HepG2 (cell line): ENCODE measurements around the gene EXOC7. TPM values are rescaled to one million over a fixed set of nuclear protein-coding genes. Genes with fewer than 3 reads are reported as not detected.

Experiments used
- ATAC-seq: fragments of 200-7000 bp; cut with Tn5 transposase; 3 replicates; pipeline ENCODE4 v1.9.1; 2020; ENCODE audit warnings: mild to moderate bottlenecking, moderate library complexity
- BruUV-seq: library from RNA; stranded (reverse); fragments of 400-500 nt; replicated peaks from 2 replicates; lab custom pipeline; 2021; lab: Mats Ljungman, UMichigan
- CTCF ChIA-PET: fragments of 300-600 bp; formaldehyde crosslinking; extraction: SDS; loops from one replicate; lab custom pipeline; 2021; ENCODE audit warnings: low total read pairs, inconsistent platforms, low intra/inter-chr PET ratio; lab: Yijun Ruan, JAX
- POLR2A ChIA-PET: fragments of 350-600 bp; sonication (Branson Sonifier 250); formaldehyde crosslinking; loops from one replicate; lab custom pipeline; 2020; ENCODE audit warnings: antibody characterized with exemption, inconsistent platforms; lab: Yijun Ruan, JAX
- DNase-seq: peaks from one replicate; pipeline ENCODE4 v3.0.0-alpha.2; 2015; ENCODE audit warnings: low spot score
- FAIRE-seq: peaks from 3 replicates; lab custom pipeline; 2011; peaks lifted over from hg19 to GRCh38; lab: Jason Lieb, UNC
- H2AFZ ChIP-seq: one replicate; pipeline ENCODE4 v1.6.1; 2011; ENCODE audit warnings: low read length, inconsistent platforms
- H3K27ac ChIP-seq: fragments of 300-600 bp; 3 replicates; pipeline ENCODE4 v1.8.0; 2011; ENCODE audit warnings: mixed run types, mild to moderate bottlenecking, mixed read lengths, low read length, inconsistent platforms; ENCODE audit not compliant: insufficient read depth; ENCODE audit errors: extremely low read length
- H3K27me3 ChIP-seq, 2 experiments: fragments of 200-600 bp in 1 of 2; 2 replicates in 1 of 2; 3 replicates in 1 of 2; pipeline versions ENCODE4 v1.6.0 to v1.8.0; 2011; ENCODE audit warnings: low read length in 2 of 2, mild to moderate bottlenecking in 2 of 2, moderate library complexity in 2 of 2, inconsistent platforms in 1 of 2; ENCODE audit not compliant: insufficient read depth in 2 of 2, control insufficient read depth in 1 of 2
- H3K36me3 ChIP-seq, 2 experiments: fragments of 200-600 bp in 1 of 2; replicated peaks in 1 of 2; 2 replicates in 1 of 2; 3 replicates in 1 of 2; pipeline versions ENCODE4 v1.5.1 to v1.8.0; 2011; ENCODE audit warnings: low read length in 2 of 2, inconsistent platforms in 1 of 2; ENCODE audit not compliant: insufficient read depth in 2 of 2, control insufficient read depth in 1 of 2
- H3K4me1 ChIP-seq: 2 replicates; pipeline ENCODE4 v1.5.1; 2012; ENCODE audit warnings: low read length, inconsistent platforms; ENCODE audit not compliant: insufficient read depth
- H3K4me2 ChIP-seq: 2 replicates; pipeline ENCODE4 v1.6.0; 2011; ENCODE audit warnings: low read depth, low read length, inconsistent platforms
- H3K4me3 ChIP-seq, 3 experiments: fragments of 200-600 bp in 1 of 3; sonication (generic), shearing (Covaris generic) in 1 of 3; replicated peaks in 1 of 3; 2 replicates each; pipeline ENCODE4 v1.5.1; 2011 to 2016; ENCODE audit warnings: low read length in 3 of 3, inconsistent platforms in 2 of 3, low read depth in 2 of 3, mild to moderate bottlenecking in 2 of 3, control low read depth in 1 of 3, mixed read lengths in 1 of 3; ENCODE audit not compliant: insufficient read depth in 1 of 3
- H3K79me2 ChIP-seq: one replicate; pipeline ENCODE4 v1.6.1; 2011; ENCODE audit warnings: low read length, inconsistent platforms; ENCODE audit not compliant: insufficient read depth
- H3K9ac ChIP-seq: 2 replicates; pipeline ENCODE4 v1.6.0; 2011; ENCODE audit warnings: mild to moderate bottlenecking, low read depth, low read length, inconsistent platforms; ENCODE audit not compliant: insufficient read depth
- H3K9me3 ChIP-seq: 2 replicates; pipeline ENCODE4 v1.5.1; 2012; ENCODE audit warnings: mild to moderate bottlenecking, low read length
- H4K20me1 ChIP-seq: 2 replicates; pipeline ENCODE4 v1.6.0; 2011; ENCODE audit warnings: inconsistent platforms, mild to moderate bottlenecking, low read length, moderate library complexity; ENCODE audit not compliant: insufficient read depth
- JUNB ChIP-seq: sonication (generic); formaldehyde crosslinking; IDR thresholded peaks from 2 replicates; pipeline ENCODE4 v1.8.0; 2022; ENCODE audit warnings: missing genetic modification reagents, mild to moderate bottlenecking, borderline replicate concordance
- KDM2A ChIP-seq: sonication (generic); formaldehyde crosslinking; IDR thresholded peaks from 2 replicates; pipeline ENCODE4 v1.4.0; 2020; ENCODE audit warnings: low read depth, missing genetic modification reagents, borderline replicate concordance
- KDM4B ChIP-seq: sonication (generic); formaldehyde crosslinking; IDR thresholded peaks from 2 replicates; pipeline ENCODE4 v1.4.0; 2020; ENCODE audit warnings: missing genetic modification reagents
- MAFG ChIP-seq: sonication (generic); formaldehyde crosslinking; IDR thresholded peaks from 2 replicates; pipeline ENCODE4 v1.5.1; 2020; ENCODE audit warnings: mild to moderate bottlenecking, missing genetic modification reagents
- MTF2 ChIP-seq: sonication (generic); formaldehyde crosslinking; IDR thresholded peaks from 2 replicates; pipeline ENCODE4 v1.5.0; 2020; ENCODE audit warnings: missing genetic modification reagents, borderline replicate concordance
- NFKB2 ChIP-seq: sonication (generic); formaldehyde crosslinking; IDR thresholded peaks from 2 replicates; pipeline ENCODE4 v1.4.0; 2020; ENCODE audit warnings: missing genetic modification reagents, borderline replicate concordance
- NONO ChIP-seq, 2 experiments: fragments of 450-650 bp in 1 of 2; sonication (generic) in 1 of 2; formaldehyde crosslinking in 1 of 2; IDR thresholded peaks in 1 of 2; conservative IDR thresholded peaks in 1 of 2; 2 replicates each; pipeline versions ENCODE4 v1.6.1 to v1.8.0; 2017 to 2022; ENCODE audit warnings: mild to moderate bottlenecking in 1 of 2, missing genetic modification reagents in 1 of 2, moderate library complexity in 1 of 2
- PAF1 ChIP-seq: IDR thresholded peaks from 2 replicates; pipeline ENCODE4 v1.6.1; 2016; ENCODE audit warnings: missing genetic modification reagents, missing compliant biosample characterization
- POLR2G ChIP-seq: fragments of 200-400 bp; formaldehyde crosslinking; IDR thresholded peaks from 2 replicates; pipeline ENCODE4 v1.6.1; 2018; ENCODE audit warnings: mild to moderate bottlenecking, low read depth, low read length, moderate library complexity
- RXRA ChIP-seq: sonication (generic); formaldehyde crosslinking; IDR thresholded peaks from 2 replicates; pipeline ENCODE4 v1.5.1; 2020; ENCODE audit warnings: missing genetic modification reagents
- SNAPC2 ChIP-seq: sonication (generic); formaldehyde crosslinking; IDR thresholded peaks from 2 replicates; pipeline ENCODE4 v1.8.1; 2022; ENCODE audit warnings: mild to moderate bottlenecking, missing genetic modification reagents
- ZBTB7B ChIP-seq: sonication (generic); formaldehyde crosslinking; IDR thresholded peaks from 2 replicates; pipeline ENCODE4 v1.4.0; 2020; ENCODE audit warnings: missing genetic modification reagents
- ZNF547 ChIP-seq: sonication (generic); formaldehyde crosslinking; IDR thresholded peaks from 2 replicates; pipeline ENCODE4 v1.5.1; 2020; ENCODE audit warnings: mild to moderate bottlenecking, missing genetic modification reagents
- WGBS: methylation state at CpG from one replicate; pipeline ENCODE4 v1.1.6; 2017; ENCODE audit warnings: low lambda C conversion rate; 5-methylcytosine and 5-hydroxymethylcytosine counted together
- in situ Hi-C: cut with HindIII; loops from 2 replicates; pipeline ENCODE4 v1.10.0; 2017; ENCODE audit warnings: low pct_unique_long_range_greater_than_20kb; ENCODE audit not compliant: extremely low pct_ligation_motif_present
- intact Hi-C: fragments of 100-400 bp; cut with micrococcal nuclease; formaldehyde crosslinking; loops from one replicate; pipeline ENCODE4 v1.10.0; 2022; ENCODE audit not compliant: unreplicated experiment
- polyA plus RNA-seq, 8 experiments: library from polyadenylated mRNA; depleted of rRNA in 3 of 8; stranded (reverse) in 7 of 8; unstranded in 1 of 8; fragments of >200 nt; fragmentation: Illumina TruSeq in 4 of 8; extraction: Trizol in 4 of 8; gene quantifications; 2 replicates each; pipeline versions ENCODE4 v1.2.1 to v1.2.3, GENCODE V29; 2011 to 2016; ENCODE audit warnings: low read depth in 4 of 8, missing spikeins in 1 of 8, mixed read lengths in 1 of 8; ENCODE audit not compliant: insufficient read depth in 1 of 8
- total RNA-seq, 5 experiments: library from RNA; depleted of rRNA; stranded (reverse); fragments of >200 nt; fragmentation: Illumina TruSeq; extraction: Trizol; gene quantifications; 2 replicates each; pipeline ENCODE4 v1.2.3, GENCODE V29; 2016; ENCODE audit warnings: low read depth in 1 of 5
- TF ChIP-seq, protein P1 (sequence below): sonication (generic); formaldehyde crosslinking; IDR thresholded peaks from 2 replicates; pipeline ENCODE4 v1.4.0; 2020; ENCODE audit warnings: missing genetic modification reagents
- TF ChIP-seq, protein P2 (sequence below): sonication (generic); formaldehyde crosslinking; IDR thresholded peaks from 2 replicates; pipeline ENCODE4 v1.4.0; 2020; ENCODE audit warnings: missing genetic modification reagents, borderline replicate concordance
- TF ChIP-seq, protein P3 (sequence below): IDR thresholded peaks from 2 replicates; pipeline ENCODE4 v1.6.1; 2012; ENCODE audit warnings: inconsistent platforms

Gene EXOC7
- total and polyA plus RNA-seq, 2 of the 13 experiments (the other 11 are each of a cell fraction or from before 2014, with no cell fraction given): 86.9 to 116 TPM

DNA sequence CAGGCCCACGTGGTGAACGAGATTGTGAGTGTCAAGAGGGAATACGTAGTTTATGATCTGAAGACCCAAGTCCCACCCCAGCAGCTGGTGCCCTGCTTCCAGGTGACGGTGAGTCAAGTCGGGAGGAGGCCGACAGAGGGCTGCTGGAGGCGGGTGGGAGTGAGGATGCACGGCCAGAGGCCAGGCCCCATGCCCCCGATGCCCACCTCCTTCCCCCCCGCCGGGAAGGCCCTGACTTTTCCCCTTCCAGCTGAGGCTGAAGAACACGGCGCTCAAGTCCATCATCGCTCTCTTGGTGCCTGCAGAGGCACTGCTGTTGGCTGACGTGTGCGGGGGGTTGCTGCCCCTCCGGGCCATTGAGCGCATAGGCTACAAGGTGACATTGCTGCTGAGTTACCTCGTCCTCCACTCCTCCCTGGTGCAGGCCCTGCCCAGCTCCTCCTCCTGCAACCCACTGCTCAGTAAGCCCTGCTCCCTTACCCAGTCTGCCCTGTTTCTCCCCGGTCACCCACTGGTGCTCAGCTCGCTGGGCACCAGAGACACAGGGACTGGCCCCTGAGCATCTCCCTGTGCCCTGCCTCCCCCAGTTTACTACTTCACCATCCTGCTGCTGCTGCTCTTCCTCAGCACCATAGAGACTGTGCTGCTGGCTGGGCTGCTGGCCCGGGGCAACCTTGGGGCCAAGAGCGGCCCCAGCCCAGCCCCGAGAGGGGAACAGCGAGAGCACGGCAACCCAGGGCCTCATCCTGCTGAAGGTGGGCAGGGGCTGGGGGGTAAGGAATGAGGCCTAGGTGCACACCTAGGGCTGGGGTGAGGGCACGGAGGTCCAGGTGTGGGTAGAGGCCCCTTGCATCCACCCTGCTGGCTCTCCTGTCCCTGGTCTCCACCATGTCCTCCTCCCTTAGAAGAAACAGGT is 22.0 kb downstream of the EXOC7 start (continued):
- TF ChIP-seq ZBTB7B (CRISPR knock-in tag) (no peak), NFKB2 (CRISPR knock-in tag) (no peak), MTF2 (no peak)
- TF ChIP-seq, protein P1, sequence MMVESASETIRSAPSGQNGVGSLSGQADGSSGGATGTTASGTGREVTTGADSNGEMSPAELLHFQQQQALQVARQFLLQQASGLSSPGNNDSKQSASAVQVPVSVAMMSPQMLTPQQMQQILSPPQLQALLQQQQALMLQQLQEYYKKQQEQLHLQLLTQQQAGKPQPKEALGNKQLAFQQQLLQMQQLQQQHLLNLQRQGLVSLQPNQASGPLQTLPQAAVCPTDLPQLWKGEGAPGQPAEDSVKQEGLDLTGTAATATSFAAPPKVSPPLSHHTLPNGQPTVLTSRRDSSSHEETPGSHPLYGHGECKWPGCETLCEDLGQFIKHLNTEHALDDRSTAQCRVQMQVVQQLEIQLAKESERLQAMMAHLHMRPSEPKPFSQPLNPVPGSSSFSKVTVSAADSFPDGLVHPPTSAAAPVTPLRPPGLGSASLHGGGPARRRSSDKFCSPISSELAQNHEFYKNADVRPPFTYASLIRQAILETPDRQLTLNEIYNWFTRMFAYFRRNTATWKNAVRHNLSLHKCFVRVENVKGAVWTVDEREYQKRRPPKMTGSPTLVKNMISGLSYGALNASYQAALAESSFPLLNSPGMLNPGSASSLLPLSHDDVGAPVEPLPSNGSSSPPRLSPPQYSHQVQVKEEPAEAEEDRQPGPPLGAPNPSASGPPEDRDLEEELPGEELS (CRISPR knock-in tag): no peak

DNA sequence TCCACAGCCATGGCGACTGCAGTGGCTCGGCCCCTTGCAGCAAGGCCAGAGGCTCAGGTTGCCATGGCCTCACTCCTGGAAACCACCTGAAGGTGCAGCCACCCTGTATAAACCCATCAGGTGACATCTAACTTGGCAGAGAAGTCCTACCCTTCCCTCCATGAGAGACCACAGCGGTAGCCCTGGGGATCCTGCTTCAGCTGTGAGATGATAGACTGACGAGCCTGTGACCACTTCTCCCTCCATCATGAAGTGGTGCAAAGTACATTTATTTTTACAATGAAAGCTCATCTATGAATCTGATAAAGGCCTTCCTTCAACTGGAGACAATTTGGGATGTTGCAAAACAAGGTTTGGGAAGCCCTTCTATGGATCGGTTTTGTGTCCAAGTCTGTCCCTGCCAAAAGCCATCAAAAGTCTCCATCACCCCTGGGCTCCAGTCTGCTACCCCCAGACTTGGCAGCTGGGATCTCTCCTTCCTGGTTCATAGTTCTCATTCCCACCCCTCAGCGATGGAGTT is 22.8 kb downstream of the EXOC7 start:
- H3K4me3 ChIP-seq: no peak overlapping the region
- in situ Hi-C loops (no loop called here), intact Hi-C loops (no loop called here)
- CTCF ChIA-PET: no interaction called here
- ATAC-seq: no peak
- no peak for DNase-seq
- no peak overlapping the region for H2AFZ ChIP-seq
- H3K36me3 ChIP-seq: peaks cover 18 to 21% of the 10 kb centered on the region in 2 experiments; a peak in 4 of 5 replicates
- FAIRE-seq: no peak
- H3K9me3 ChIP-seq: no peaks in the 10 kb centered on the region
- H3K27me3 ChIP-seq: peaks cover 12 to 33% of the 10 kb centered on the region in 2 experiments; a peak in 4 of 5 replicates
- H3K9ac ChIP-seq: no peak overlapping the region
- H3K4me1 ChIP-seq: peaks cover 24% of the 10 kb centered on the region
- no peaks in the 10 kb centered on the region for H3K79me2 ChIP-seq
- POLR2A ChIA-PET: interaction anchor here (0.9 to 1.5 kb wide), 2 partner anchors 38 to 51 kb away, joined by 3 to 4 read pairs; no protein-coding TSS in a partner anchor
- WGBS: 69% methylated on average over 6 of the region's 6 CpGs
- H3K27ac ChIP-seq: no peak overlapping the region
- H3K4me2 ChIP-seq: no peak overlapping the region
- 0 out of 2 replicates have a peak, but pooled peaks cover 8% of the 10 kb centered on the region for H4K20me1 ChIP-seq
- no TSS peak for BruUV-seq
- peak; percentile 71 for TF ChIP-seq POLR2G
- no peak for TF ChIP-seq KDM4B (CRISPR knock-in tag)
- TF ChIP-seq, protein P2, sequence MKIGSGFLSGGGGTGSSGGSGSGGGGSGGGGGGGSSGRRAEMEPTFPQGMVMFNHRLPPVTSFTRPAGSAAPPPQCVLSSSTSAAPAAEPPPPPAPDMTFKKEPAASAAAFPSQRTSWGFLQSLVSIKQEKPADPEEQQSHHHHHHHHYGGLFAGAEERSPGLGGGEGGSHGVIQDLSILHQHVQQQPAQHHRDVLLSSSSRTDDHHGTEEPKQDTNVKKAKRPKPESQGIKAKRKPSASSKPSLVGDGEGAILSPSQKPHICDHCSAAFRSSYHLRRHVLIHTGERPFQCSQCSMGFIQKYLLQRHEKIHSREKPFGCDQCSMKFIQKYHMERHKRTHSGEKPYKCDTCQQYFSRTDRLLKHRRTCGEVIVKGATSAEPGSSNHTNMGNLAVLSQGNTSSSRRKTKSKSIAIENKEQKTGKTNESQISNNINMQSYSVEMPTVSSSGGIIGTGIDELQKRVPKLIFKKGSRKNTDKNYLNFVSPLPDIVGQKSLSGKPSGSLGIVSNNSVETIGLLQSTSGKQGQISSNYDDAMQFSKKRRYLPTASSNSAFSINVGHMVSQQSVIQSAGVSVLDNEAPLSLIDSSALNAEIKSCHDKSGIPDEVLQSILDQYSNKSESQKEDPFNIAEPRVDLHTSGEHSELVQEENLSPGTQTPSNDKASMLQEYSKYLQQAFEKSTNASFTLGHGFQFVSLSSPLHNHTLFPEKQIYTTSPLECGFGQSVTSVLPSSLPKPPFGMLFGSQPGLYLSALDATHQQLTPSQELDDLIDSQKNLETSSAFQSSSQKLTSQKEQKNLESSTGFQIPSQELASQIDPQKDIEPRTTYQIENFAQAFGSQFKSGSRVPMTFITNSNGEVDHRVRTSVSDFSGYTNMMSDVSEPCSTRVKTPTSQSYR (CRISPR knock-in tag): no peak
- TF ChIP-seq RXRA: no peak
- peak; percentile 32; the same call in 1 of the 2 replicates for TF ChIP-seq KDM2A
- no peak for TF ChIP-seq MAFG (CRISPR knock-in tag)
- TF ChIP-seq SNAPC2: no peak
- TF ChIP-seq PAF1 (CRISPR knock-in tag): peak; percentile 75; the same call in 1 of the 2 replicates
- TF ChIP-seq, protein P3, sequence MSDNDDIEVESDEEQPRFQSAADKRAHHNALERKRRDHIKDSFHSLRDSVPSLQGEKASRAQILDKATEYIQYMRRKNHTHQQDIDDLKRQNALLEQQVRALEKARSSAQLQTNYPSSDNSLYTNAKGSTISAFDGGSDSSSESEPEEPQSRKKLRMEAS: no peak
- TF ChIP-seq JUNB: 0 out of 2 replicates have a peak, but pooled peaks have one; percentile 10
- no peak for TF ChIP-seq NONO (IDR thresholded peaks at IDR 0.05)
- TF ChIP-seq NONO (CRISPR knock-in tag; conservative IDR thresholded peaks at IDR 0.05): peak; percentile 13; the same call in 1 of the 2 replicates
- 0 out of 2 replicates have a peak, but pooled peaks have one; percentile 44 for TF ChIP-seq ZNF547
